Aorta (tissue), 5 donors: ENCODE data around the gene OVCH2. TPM values are rescaled to one million over a fixed set of nuclear protein-coding genes. Genes with fewer than 3 reads are reported as not detected.
A peak's percentile ranks its signal among the peaks of the same experiment; 100 is the strongest.
"Not testable (repeated sequence)": the region's sequence is repeated elsewhere in the genome, so short reads cannot be mapped to it uniquely, and the experiment has no call there.

Experiments used
- ATAC-seq: fragments of 200-7000 bp; cut with Tn5 transposase; one replicate; pipeline ENCODE4 v1.9.1; 2022; ENCODE audit warnings: moderate library complexity; ENCODE audit not compliant: low FRiP score
- DNase-seq, 2 donors: peaks; one replicate each; pipeline ENCODE4 v3.0.0-alpha.2; 2020
- H3K27ac ChIP-seq, 2 donors: one replicate each; pipeline ENCODE4 v1.5.1; 2013; ENCODE audit warnings: low read length in 2 of 2, mild to moderate bottlenecking in 2 of 2, moderate library complexity in 2 of 2, control low read depth in 1 of 2, inconsistent platforms in 1 of 2, low read depth in 1 of 2
- H3K27me3 ChIP-seq, 2 donors: one replicate each; pipeline ENCODE4 v1.6.1; 2013; ENCODE audit warnings: control low read depth in 1 of 2, low read length in 1 of 2, mild to moderate bottlenecking in 1 of 2, moderate library complexity in 1 of 2; ENCODE audit not compliant: insufficient read depth in 2 of 2, control insufficient read depth in 1 of 2
- H3K36me3 ChIP-seq, 2 donors: one replicate each; pipeline ENCODE4 v1.6.1; 2013; ENCODE audit warnings: control low read depth in 1 of 2, low read length in 1 of 2, mild to moderate bottlenecking in 1 of 2; ENCODE audit not compliant: insufficient read depth in 2 of 2, control insufficient read depth in 1 of 2
- H3K4me1 ChIP-seq, 2 donors: one replicate each; pipeline ENCODE4 v1.6.1; 2013; ENCODE audit warnings: low read length in 2 of 2, control low read depth in 1 of 2, mild to moderate bottlenecking in 1 of 2, moderate library complexity in 1 of 2; ENCODE audit not compliant: insufficient read depth in 2 of 2, control insufficient read depth in 1 of 2
- H3K4me3 ChIP-seq, 2 donors: one replicate each; pipeline ENCODE4 v1.5.1; 2013; ENCODE audit warnings: low read length in 2 of 2, control low read depth in 1 of 2, mild to moderate bottlenecking in 1 of 2
- H3K9me3 ChIP-seq: one replicate; pipeline ENCODE4 v1.6.1; 2013; ENCODE audit warnings: mild to moderate bottlenecking, low read length; ENCODE audit not compliant: control insufficient read depth
- WGBS, 2 donors: extraction: QIAGEN DNeasy Blood & Tissue Kit; methylation state at CpG; one replicate each; pipeline ENCODE4 v1.1.7; 2013; 5-methylcytosine and 5-hydroxymethylcytosine counted together
- intact Hi-C, 2 donors: fragments of 100-400 bp; cut with DNase I; formaldehyde crosslinking; loops; one replicate each; pipeline versions ENCODE4 v1.14.2 to v1.15.0; 2022
- polyA plus RNA-seq, 2 donors: library from polyadenylated mRNA; stranded (reverse); fragments of 200-250 nt; gene quantifications; one replicate each; pipeline ENCODE4 v1.2.3, GENCODE V29; 2013
- total RNA-seq, 2 donors: library from RNA; stranded (reverse); fragmentation: NEBNext Ultra II Directional; extraction: Animal tissue kit (Norgen Biotek cat#: 25700); gene quantifications; one replicate each; pipeline ENCODE4 v1.2.1, GENCODE V29; 2021
- donor health status: healthy with polysubstance abuse.
- donor health status: Bipolar disorder and iron deficiency.
- donor health status: DM: no; HTN: no; CAD: no.
- donor health status: DM: no; HTN: no; CAD: no.
- donor health status: DM: yes; HTN: yes; CAD: no.

OVCH2 gene
- total and polyA plus RNA-seq, 4 donors, result 0.31 to 0.75 TPM; not detected in 2

DNA sequence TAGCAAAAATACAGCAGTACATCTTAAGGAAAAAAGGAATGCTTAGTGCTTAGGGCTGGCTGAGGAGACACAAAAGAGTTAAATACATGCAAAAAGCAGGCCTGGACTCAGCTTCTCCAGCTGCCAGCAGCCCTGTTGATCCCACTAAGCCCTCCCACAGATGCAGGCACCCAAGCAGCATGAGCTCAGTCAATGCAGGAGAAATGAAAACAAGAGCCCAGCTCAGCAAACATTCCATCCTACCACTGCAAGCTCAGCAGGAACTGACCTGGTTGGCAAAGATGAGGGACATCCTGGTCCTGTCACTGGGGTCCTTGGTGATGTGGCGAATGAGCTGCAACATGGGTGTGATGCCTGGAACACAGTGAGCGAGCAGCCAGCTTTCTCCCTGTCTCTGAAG, 38.8 kb downstream of the OVCH2 start:
- peaks cover 0 to 1% of the 10 kb centered on the region in 2 donors for H3K36me3 ChIP-seq
- no peak overlapping the region for H3K27ac ChIP-seq
- H3K4me3 ChIP-seq, result no peak overlapping the region
- no peaks in the 10 kb centered on the region for H3K9me3 ChIP-seq
- no peaks in the 10 kb centered on the region for H3K27me3 ChIP-seq
- intact Hi-C loops, result loop anchor here in 1 of 2 donors (2.0 kb wide), 1 partner anchor 97 kb away; no protein-coding TSS in a partner anchor
- H3K4me1 ChIP-seq, result no peaks in the 10 kb centered on the region
- DNase-seq, result no peak
- ATAC-seq, result no peak
- 61 to 73% methylated on average over 2 of the region's 2 CpGs for WGBS, 2 donors

GRCh38 chr11:7666292-7666866, 39.9 kb downstream of the OVCH2 start:
- Histone ChIP-seq H3K9me3 (no peaks in the 10 kb centered on the region), H3K27ac (no peak overlapping the region), H3K4me1 (no peaks in the 10 kb centered on the region), H3K4me3 (no peak overlapping the region), H3K27me3 (no peaks in the 10 kb centered on the region), H3K36me3 (peaks cover 0 to 1% of the 10 kb centered on the region in 2 donors)
- DNase-seq (no peak), ATAC-seq (no peak)
- 67 to 70% methylated on average over 7 of the region's 7 CpGs for WGBS, 2 donors
- intact Hi-C loops, result loop anchor here in 1 of 2 donors (2.0 kb wide), 1 partner anchor 96 kb away; no protein-coding TSS in a partner anchor

DNA sequence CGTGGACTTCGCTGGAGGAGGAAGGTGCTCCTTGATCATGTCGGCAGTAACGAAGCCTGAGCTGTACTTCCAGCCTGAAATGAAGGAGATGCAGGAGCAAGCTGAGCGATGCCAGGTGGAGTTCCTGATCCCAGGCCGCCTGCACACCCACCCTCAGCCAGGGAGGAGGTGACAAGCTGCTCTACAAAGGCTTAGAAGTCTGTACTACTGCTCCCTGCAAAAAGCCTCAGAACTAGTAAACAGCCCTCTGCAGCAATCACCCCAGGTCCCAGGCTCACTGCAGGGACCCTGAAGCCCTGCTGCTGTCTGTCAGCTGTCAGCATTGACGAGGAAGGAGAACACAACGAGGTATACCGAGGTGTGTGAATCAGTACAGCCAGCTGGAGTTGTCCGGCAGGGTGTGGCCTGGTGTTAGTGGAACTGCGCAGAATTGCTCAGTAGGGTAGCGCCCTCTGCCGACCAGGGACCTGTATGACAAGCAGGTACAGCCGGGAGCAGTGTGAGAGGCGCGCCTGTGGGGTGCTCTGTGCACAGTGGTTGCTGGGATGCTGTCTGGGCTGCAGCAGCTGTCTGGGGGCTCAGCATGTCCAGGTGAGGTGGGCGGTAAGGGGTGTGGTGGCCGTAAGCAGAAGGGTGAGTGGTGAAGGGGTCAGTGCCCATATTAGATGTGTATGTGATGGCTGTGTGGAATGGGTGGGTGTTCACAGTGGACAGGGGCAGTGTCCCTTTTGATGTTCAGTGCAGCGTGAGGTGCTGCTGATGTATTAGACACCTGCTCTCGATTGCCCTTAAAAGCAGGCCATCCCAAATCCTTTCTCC, 40.6 kb downstream of the OVCH2 start:
- intact Hi-C loops, result loop anchor here (1.0 to 2.0 kb wide), 2 partner anchors 94 to 95 kb away; no protein-coding TSS in a partner anchor
- 55 to 58% methylated on average over 20 of the region's 20 CpGs for WGBS, 2 donors
- no peaks in the 10 kb centered on the region for H3K9me3 ChIP-seq
- no peak overlapping the region for H3K27ac ChIP-seq
- no peaks in the 10 kb centered on the region for H3K27me3 ChIP-seq
- peaks cover 0 to 1% of the 10 kb centered on the region in 2 donors for H3K36me3 ChIP-seq
- DNase-seq (peak; percentile 85 to 93), ATAC-seq (peak; percentile 89)
- no peak overlapping the region for H3K4me3 ChIP-seq
- H3K4me1 ChIP-seq, result no peaks in the 10 kb centered on the region

DNA sequence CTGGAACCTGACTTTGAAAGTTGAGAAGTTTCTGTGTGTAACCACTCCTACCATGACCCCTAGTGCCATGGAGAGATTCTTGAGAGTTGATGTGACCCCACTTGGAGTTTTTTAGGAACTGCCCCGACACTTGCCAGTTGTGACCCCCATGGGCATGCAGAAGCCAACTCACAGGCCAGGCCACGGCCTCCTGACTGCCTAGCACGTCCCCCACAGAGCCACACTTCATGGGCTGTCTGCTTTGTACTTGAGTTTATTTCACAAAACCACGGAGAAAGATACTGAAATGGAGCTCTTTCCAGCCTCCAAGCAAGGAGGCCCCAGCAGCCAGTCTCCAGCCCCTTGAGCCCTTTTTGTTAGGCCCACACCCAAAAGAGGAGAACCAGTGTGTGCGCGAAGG, 41.4 kb downstream of the OVCH2 start:
- no peak for ATAC-seq
- Histone ChIP-seq H3K27me3 (no peaks in the 10 kb centered on the region), H3K36me3 (peaks cover 0 to 1% of the 10 kb centered on the region in 2 donors), H3K9me3 (no peaks in the 10 kb centered on the region), H3K4me3 (no peak overlapping the region), H3K4me1 (no peaks in the 10 kb centered on the region), H3K27ac (no peak overlapping the region)
- WGBS, 2 donors, result 79 to 84% methylated on average over 6 of the region's 6 CpGs
- intact Hi-C loops, result loop anchor here in 1 of 2 donors (1.0 kb wide), 1 partner anchor 94 kb away; no protein-coding TSS in a partner anchor
- DNase-seq, result no peak

GRCh38 chr11:7663531-7663930, 42.7 kb downstream of the OVCH2 start:
- H3K27ac ChIP-seq, intact Hi-C loops, H3K4me1 ChIP-seq, H3K9me3 ChIP-seq, H3K36me3 ChIP-seq, DNase-seq, ATAC-seq, H3K4me3 ChIP-seq, H3K27me3 ChIP-seq: not testable (repeated sequence)
- WGBS, 2 donors, result 73 to 86% methylated on average over 8 to 16 of the region's 16 CpGs

DNA sequence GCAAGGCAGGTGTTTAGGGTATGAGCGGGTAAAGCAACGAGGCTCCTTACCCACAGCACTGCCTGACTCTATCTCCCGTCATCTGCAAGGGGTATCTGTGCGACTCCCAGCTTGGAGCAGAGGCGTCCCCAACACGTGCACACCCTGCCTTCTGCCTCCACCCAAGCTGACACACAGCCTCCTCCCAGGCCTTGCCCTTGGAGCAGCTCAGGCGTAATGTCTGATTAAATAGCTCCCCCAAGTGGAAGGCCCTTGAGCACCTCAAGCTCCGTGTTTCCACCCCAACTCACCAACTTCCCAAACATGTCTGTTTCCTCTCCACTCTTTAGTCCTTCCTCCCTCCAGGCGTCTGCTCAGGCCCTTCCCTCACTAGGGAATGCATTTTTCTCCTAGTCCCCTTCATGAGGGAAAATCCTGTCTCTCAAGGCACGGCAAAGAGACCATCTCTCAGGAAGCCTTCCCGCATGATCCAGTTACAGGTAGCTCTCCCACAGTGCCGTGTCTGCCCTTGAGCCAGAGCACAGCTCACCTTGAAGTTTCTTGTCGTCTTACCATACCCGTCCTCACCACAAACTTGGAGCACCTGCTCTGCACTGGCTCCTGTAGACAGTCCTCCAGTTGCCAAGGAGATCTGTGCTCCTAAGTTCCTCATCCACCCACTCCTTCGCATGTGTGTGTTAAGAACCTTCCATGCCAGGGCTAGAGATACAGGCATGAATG, 48.8 kb downstream of the OVCH2 start:
- Histone ChIP-seq H3K9me3 (no peaks in the 10 kb centered on the region), H3K36me3 (peaks cover 0 to 4% of the 10 kb centered on the region in 2 donors), H3K4me3 (no peak overlapping the region), H3K27ac (no peak overlapping the region), H3K27me3 (no peaks in the 10 kb centered on the region), H3K4me1 (no peaks in the 10 kb centered on the region)
- DNase-seq (peak in 1 of 2 donors; percentile 67), ATAC-seq (peak; percentile 88)
- WGBS, 2 donors, result 69 to 72% methylated on average over 15 of the region's 15 CpGs
- intact Hi-C loops, result loop anchor here in 1 of 2 donors (1.0 kb wide), 1 partner anchor 86 kb away; no protein-coding TSS in a partner anchor

DNA sequence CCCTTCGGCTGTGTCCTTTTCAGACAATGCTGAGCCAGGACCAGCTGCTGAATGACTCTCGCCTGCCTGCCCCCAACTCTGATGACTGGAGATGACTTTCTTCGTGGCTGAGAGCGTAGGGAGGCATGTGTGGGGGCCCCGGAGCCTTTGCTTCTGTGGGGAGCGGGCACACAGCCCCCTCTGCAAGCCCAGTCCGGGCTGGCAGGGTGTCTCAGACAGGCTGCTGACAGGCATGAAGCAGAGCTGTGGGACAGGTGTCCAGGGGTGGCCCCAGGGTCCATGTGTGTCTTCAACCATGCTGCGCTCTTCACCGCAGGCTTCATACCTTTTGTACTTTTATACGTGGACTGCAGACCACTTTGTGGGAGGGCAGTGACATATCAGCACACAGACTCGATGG, 49.6 kb downstream of the OVCH2 start:
- H3K4me3 ChIP-seq, result no peak overlapping the region
- H3K36me3 ChIP-seq, result peaks cover 0 to 4% of the 10 kb centered on the region in 2 donors
- ATAC-seq (no peak), DNase-seq (no peak)
- no peaks in the 10 kb centered on the region for H3K4me1 ChIP-seq
- intact Hi-C loops, result loop anchor here in 1 of 2 donors (1.0 kb wide), 1 partner anchor 85 kb away; no protein-coding TSS in a partner anchor
- H3K9me3 ChIP-seq, result no peaks in the 10 kb centered on the region
- no peaks in the 10 kb centered on the region for H3K27me3 ChIP-seq
- WGBS, 2 donors, result 88 to 89% methylated on average over 11 of the region's 11 CpGs
- H3K27ac ChIP-seq, result no peak overlapping the region
